NB4 (cell line): ENCODE results near the gene MYO10.

Source experiments
- MYC ChIP-seq: IDR thresholded peaks from 2 replicates; pipeline ENCODE4 v1.6.1; 2011; ENCODE audit warnings: low read depth, low read length
- POLR2A ChIP-seq: IDR thresholded peaks from 2 replicates; pipeline ENCODE4 v1.6.1; 2011; ENCODE audit warnings: mild to moderate bottlenecking; ENCODE audit not compliant: insufficient read length; ENCODE audit errors: extremely low read depth
- TF ChIP-seq, protein P1 (sequence below): IDR thresholded peaks from one replicate; pipeline ENCODE4 v1.5.1; 2012; ENCODE audit warnings: low read depth, low read length
- TF ChIP-seq, protein P2 (sequence below): IDR thresholded peaks from 2 replicates; pipeline ENCODE4 v1.6.1; 2011; ENCODE audit warnings: low read depth, low read length

GRCh38 chr5:16826379-16827125 lies 109.5 kb downstream of the MYO10 start:
- TF ChIP-seq, protein P1, sequence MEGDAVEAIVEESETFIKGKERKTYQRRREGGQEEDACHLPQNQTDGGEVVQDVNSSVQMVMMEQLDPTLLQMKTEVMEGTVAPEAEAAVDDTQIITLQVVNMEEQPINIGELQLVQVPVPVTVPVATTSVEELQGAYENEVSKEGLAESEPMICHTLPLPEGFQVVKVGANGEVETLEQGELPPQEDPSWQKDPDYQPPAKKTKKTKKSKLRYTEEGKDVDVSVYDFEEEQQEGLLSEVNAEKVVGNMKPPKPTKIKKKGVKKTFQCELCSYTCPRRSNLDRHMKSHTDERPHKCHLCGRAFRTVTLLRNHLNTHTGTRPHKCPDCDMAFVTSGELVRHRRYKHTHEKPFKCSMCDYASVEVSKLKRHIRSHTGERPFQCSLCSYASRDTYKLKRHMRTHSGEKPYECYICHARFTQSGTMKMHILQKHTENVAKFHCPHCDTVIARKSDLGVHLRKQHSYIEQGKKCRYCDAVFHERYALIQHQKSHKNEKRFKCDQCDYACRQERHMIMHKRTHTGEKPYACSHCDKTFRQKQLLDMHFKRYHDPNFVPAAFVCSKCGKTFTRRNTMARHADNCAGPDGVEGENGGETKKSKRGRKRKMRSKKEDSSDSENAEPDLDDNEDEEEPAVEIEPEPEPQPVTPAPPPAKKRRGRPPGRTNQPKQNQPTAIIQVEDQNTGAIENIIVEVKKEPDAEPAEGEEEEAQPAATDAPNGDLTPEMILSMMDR, result no peak
- TF ChIP-seq POLR2A (no peak), MYC (no peak)
- TF ChIP-seq, protein P2, sequence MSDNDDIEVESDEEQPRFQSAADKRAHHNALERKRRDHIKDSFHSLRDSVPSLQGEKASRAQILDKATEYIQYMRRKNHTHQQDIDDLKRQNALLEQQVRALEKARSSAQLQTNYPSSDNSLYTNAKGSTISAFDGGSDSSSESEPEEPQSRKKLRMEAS, result no peak
